GF-D8 (cell line): ENCODE data around the gene ATXN7L1.
A peak's percentile ranks its signal among the peaks of the same experiment; 100 is the strongest.

ENCODE experiments used
- DNase-seq: peaks from one replicate; lab custom pipeline; 2025; lab: John Stamatoyannopoulos, UW

The ATXN7L1 gene

DNA sequence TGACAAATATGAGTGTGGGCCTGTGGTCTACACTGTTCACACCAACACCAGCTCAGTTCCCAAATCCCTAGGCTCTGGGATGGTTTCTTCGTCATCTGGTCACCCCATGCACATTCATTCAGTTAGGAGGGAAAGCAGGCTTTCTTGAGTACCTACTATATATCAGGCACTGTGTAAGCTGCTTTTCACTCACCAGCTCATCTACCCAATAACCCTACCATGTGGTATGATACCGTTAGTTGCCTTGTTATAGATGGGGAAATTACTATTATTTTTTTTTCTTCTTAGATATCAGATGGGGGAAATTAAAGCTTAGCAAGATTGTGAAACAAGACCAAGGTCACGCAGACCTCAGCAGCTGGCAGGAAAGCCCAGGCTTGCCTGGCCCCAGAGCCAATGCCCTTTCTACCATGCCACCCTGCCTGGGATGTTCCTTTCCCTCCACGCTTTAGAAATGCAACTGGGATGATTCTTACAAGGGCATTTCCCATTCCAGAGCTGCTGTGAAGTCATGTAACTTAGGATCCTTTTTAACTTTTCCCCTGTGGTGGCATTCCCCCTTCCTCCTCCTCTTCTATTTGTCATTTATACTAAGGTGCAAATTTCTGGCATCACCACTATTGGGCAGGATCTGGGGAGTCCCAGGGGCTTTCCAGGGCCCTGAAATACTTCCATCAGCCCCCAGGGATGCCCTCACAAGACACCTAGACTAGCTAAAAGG is 202.0 kb downstream of the ATXN7L1 start:
- peak; percentile 18 for DNase-seq

DNA sequence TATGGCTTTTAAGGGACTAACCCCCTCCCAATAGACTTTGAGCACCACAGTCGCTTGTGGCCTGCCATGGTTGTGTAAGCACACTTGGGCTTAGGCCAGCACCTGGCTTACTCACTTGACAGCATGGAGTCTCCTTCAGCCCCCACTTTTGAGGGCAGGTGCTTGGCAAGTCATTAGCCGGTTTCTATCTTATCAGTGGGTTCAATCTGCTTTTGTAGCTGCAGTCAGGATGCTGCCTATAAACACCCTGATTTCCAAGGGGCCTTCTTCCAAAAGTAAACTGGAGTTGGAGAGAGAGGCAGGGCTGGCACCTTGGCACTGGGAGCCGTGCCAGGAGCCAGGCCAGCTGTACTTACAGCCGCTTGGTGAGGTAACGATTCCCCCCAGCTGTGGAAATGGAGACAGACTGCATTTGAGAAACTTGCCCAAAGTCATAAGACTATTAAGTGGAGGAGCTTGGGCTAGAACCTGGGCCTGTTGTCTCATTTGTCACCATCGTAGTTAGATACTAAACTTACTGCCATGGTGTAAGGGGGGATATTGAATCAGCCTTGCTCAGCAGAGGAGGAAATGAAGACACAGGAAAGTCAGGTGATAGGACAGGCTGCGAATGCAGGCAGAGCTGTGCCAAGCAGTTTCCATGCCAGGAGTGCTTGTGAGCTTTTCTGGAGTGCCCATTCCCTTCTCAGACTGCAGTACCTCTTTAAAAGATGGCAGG is 202.9 kb downstream of the ATXN7L1 start:
- peak; percentile 70 for DNase-seq

DNA sequence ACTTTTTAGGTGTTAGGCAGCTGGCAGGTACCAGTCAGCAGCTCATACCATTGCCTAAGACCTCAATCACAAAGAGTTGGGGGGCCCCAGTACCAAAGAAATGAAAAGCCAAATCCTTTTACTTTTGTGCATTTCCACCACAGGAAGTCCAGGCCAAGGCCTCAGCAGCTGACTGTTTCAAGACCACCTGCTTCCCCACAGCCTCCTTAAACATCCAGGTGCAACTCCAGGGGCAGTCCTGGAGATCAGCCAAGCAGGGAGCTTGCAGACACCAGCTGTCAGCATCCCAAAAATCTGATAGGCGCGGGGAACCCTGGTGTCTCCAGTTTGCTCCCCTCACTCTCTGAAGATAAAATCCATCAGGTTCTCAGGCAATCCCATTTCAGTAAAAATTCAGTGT is 203.6 kb downstream of the ATXN7L1 start:
- DNase-seq, result no peak

DNA sequence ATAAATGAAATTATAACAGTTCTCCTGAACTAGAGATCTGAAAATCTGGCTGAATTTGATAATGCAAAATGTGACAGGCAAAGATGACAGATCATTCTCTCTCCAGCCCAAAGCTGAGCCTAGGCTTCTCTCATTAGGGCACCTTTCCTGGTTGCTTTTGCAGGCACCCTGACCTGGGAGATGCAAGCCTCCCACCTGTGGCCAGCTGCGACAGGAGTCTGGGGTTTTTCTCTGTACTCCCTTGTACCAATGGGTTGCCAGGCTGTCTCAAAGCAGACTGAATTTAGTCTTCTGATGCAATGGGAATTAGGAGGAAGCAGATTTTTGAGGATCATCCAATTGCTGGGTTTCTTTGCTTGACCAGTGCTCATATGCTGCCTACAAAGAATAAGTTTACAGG is 210.1 kb downstream of the ATXN7L1 start:
- DNase-seq, result no peak

DNA sequence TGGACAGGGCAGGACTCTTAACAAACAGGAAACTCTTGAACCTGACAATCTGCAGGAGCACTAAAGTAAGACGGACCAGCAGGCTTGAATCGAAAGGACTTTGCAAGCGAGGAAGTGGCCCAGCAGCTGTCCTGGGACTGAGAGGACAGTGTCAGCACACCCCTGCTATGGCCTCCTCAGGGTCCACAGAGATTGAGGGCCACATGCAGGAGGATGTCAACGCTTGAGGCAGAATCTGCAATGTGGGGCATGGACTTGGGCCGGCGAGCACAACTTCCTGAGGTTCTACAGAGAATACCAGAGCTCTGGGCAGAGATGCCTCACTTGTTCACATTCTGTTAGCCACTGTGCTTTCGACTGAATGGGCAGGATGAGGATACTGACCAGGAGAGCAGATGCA is 210.7 kb downstream of the ATXN7L1 start:
- no peak for DNase-seq

DNA sequence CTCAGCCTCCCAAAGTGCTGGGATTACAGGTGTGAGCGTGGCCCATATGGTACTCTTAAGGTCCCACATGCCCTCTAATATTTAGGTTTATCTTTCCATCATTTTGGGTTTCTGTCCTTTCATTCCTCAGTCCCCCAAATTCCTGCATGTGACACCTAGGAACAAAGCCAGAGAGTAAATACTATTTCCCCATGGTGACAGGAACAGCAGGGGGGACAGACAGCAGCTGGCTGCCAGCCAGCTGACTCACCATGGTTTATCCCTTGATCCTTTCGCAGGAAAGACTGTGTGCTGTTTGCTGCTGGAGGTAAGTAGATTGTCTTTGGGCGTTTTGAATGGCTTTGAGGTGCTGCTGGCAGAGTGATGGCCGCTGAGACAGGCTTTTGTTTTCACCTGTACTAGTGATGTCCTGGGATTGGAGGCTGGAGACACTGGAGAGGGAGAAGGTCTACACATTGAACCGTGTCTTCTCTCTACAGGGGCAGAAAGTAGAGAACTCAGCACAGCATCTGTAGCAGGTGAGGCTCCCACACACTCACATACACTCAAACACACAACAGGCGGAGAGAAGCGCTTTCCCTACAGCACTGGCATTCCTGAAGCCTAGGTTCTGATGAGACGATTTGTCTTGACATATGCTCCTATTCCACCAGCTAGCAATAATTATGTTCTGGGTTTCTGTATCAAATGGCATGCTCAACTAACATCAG is 211.4 kb downstream of the ATXN7L1 start:
- no peak for DNase-seq

DNA sequence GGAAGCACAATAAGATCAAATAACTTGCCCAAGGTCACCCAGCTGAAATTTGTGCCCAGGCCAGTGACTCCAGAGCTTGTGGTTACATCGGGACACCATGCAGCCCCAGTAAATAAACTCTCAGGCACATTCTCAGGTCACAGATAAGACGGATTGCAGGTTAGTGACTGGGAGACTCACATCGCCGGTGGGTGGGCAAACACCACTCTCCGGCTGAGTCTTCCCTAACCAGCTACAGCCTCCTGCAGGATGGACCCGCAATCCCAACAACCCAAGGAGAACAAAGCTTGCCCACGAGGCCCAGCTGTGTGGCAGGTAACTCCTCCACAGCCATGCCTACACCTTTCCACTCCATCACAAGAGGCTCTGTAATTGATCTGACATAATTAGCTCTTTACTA is 213.4 kb downstream of the ATXN7L1 start:
- no peak for DNase-seq

DNA sequence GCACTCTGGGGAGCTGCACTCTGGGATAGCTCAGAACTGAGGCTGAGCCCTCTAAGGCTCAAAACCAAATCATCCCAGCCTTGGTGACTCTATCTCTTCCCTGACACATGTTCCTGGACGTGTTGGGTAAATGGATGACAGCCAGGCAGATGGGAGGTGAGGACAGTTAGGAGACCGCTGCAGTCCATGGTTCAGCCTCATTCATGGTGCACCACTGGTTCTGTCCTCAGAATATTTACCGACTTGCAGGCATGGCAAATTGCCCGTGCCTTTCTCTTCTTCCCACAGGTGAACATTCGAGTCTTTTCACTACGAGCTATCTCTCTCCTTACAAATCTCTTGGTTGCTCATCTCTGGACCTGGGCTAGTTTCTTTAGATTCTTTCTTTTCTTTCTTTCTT is 214.8 kb downstream of the ATXN7L1 start:
- DNase-seq, result no peak

DNA sequence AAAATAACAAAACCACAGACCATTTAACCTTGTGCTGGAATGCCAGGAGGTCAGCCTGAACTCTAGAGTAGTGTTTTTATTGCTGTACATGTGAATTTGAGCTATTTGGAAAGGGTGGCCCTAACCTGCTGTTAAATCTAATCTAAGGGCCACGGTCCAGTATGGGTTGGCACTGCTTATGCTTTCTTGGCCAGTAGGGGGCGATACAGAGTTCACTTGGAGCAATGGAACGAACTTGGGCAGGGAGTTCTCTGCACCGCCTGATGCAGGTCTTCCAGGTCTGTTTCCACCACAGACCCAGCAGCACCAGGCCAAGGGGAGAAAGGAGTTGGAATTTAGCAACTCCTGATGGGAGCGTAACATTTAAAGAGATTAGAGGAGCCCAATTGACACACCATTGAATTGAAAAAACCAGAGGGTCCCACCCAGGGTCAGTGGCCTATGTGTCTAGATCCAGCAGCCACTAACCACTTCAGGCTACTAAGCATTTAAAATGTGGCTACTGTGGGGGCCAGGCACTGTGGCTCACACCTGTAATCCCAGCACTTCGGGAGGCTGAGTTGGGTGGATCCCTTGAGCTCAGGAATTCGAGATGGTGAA is 219.4 kb downstream of the ATXN7L1 start:
- DNase-seq, result no peak

DNA sequence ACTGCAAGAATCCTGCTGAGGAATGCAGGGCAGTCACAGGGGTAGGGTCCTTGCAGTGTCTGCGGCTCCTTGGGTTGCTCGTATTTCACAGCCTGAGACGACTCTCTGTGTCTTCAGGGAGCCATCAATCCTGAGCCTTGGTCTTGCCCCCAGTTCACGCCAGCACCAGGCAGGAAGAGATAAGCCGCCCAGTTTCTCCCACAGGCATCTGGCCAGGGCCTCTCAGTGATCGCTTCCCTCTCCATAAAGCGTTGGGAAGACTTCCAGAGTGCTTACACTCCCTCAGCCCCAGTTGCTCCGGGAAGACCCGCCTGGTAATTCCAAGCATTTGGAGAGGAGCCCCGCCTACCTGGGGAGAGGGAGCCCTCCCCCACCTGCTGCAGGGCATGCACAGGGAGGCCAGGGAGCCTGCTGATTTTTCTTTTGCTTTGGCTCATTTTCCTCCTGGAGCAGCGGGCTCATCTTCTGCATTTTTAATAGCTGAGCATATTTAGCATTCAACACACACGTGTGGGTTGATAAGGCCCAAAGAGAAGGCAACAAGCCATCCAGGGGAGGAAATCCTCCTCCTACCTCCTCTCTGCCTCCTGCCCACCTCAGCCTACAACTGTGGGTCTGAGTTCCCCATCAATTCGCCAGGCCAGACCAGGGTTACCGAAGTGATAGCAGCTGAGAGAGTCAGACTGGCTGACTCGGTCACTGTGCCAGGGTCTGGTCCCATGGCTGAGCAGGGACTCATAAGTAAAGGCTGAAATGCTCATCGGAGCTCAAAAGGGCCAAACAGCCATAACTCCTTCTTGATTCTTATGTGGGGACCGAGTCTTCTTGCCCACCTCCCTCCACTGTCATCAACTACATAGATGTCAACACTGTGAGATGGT is 220.7 kb downstream of the ATXN7L1 start:
- no peak for DNase-seq

DNA sequence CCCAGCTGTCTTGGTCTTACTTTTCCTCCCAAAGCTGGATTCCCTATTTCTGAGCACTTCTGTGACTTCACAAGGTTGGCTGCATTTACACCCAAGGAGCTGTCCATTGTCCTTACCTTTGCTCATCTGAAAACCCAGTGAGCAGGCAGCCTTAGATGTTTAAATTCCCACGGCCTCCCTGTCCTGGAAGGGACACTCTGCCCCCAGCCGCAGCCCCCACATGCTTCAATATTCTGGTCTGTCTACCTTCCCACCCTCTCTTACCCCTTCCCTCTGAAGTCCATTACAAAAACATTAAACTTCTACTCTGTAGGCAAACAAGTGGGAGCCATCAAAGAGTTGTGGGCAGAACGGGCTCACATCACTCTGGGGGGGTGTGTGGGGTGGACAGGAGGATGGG is 221.3 kb downstream of the ATXN7L1 start:
- DNase-seq, result no peak

DNA sequence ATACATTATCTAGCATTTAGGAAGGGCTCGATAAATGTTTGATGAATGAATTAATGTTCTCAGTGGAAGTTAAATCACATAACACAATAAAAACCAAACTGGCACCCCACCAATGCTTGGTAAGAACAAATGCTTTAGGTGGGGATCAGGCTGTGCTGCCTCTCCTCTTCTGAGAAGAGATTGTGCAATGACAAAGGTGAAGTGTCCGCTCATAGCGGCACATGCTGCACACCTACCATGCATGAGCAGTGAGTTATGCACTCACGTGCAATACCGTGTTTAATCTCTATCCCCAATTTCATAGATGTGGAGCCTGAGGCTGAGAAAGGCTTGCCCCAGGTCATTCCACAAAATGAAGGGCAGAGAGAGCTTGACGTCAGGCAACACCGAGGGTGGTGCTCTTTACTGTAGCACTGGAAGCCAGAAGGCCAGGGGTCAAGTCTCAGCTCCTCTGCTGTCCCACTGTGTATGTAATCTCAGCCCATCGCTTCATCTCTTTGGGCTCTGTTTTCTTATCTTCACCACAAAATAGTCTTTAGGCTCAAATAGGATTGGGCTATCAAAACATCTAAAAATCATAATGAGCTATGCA is 222.2 kb downstream of the ATXN7L1 start:
- no peak for DNase-seq

DNA sequence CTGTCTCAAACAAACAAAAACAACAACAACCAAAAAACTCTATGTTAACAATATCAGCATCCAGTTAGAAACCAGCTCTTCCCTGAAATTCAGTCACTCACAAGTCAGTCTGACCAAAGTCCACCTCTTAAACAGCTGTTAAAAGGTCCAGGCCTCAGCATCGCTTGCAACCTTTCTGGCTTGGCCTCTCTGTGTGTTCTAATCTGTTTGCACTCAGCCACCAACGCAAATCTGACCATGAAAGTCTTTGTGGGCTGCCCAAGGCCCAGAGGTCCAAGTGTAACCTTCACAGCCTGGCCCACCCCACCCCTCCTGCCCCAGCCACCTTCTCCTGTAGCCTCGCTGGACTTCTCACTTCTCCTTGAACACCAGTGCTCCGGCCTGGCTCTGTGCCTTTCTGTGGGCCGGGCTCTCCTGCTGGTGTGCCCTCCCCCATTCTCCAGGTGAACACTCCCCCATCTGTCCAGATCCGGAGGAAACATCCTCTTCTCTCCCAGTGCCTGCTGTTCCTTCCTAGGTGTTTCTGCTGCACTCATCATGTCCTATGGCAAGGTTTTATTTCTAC is 222.9 kb downstream of the ATXN7L1 start:
- no peak for DNase-seq

DNA sequence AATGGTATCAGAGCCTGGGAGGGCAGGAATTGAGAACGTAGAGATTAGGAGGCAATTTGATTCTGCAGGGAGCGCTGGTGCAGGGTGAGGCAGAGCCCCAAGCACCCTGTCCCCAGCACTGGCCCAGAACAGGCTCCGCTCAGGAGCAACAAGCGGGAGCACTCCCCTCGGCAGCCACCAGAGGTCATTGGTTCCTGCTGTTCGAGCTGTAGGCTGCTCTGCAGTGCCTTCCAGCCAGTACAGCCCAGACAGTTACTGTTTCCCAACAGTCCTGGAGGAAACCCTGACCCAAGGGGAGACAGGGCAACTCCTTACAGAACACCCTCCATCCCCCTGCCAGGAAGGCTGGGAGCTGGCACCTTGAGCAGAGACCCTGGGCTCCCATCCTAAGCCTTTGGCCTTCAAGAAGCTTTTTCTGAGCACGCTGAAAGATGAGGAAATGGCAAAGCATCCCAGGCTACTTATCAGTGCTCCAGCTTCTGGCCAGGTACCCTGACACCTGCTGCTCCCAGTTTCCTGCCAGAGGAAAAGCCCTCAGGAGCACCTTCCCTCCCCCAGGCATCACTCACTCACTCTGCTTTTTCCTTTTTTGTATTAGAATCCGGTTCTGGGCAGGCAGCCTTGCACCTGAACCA is 223.9 kb downstream of the ATXN7L1 start:
- DNase-seq, result no peak

DNA sequence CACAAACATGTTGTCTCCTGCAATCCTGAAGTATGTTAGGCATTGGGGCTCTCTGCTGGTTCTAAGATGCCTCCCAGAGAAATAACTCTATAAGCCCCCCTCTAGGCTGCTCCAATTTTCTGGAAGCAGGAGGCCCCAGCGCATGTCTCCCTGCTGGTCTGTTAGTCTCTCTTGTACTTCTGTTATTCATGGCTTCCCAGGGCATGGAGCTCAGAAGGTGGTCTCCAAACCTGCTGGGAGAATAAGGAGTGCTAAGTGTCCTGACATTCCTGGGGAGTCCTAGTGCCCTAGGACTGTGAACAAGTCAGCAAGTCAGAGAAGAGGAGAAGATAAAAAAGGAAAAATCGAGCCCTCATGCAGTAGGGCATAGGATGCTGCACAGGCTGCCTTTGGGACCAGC is 224.6 kb downstream of the ATXN7L1 start:
- no peak for DNase-seq

DNA sequence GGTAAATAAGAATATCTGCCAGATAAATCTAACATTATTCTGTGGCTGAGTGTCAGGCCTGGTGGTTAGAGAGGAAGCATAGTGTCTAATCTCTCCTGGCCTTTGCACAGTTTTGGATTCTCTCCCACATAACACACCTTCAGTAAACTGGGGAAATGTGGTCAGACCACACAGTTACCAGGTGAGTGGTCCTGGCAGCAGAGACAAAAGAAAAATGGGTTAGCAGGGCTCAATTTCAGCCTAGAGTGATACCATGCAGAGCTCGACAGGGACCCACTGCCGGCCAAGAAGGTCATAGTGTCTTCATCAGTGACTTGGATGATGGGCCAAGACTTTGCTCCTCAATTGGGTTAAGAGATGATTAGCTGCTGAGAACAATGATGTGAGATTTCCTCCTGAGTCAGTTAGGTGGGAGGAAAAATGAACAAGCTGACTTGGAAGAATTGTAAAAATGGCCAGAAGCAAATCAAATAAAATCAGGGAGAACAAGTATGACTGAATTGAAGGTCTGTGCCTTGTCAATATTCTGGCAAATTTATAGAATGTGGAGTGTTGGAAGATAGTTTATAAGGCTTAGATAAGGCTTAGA is 225.9 kb downstream of the ATXN7L1 start:
- DNase-seq, result no peak

DNA sequence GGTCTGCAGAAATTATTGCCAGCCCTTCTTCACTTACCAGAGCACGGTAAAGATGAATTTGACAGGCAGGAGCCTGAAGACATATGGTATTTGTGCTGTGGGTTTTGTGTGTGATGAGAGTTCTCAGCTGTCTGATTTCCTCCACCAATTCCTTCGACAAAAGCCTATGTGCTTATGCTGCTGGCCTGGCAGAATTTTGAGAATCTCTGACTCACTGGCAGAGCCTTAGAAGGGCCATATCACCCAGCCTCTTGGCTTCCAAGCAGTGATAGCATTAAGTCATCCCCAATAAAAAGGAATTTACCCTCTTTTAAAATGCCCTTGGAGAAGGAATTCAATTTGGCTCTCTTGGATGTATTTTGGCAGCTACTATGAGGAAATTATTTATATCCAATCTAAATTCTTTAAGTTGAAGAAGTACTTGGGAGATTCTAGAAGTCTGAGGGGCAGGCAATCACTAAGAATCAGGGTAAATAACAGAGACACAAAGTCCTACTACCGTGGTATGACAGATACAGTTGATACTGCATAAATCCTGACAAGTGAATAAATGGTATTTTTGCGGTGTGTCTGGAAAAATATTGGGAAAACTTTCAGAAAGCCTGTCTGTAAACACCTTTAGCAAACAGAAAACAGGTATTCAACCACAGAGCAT is 226.5 kb downstream of the ATXN7L1 start:
- no peak for DNase-seq

DNA sequence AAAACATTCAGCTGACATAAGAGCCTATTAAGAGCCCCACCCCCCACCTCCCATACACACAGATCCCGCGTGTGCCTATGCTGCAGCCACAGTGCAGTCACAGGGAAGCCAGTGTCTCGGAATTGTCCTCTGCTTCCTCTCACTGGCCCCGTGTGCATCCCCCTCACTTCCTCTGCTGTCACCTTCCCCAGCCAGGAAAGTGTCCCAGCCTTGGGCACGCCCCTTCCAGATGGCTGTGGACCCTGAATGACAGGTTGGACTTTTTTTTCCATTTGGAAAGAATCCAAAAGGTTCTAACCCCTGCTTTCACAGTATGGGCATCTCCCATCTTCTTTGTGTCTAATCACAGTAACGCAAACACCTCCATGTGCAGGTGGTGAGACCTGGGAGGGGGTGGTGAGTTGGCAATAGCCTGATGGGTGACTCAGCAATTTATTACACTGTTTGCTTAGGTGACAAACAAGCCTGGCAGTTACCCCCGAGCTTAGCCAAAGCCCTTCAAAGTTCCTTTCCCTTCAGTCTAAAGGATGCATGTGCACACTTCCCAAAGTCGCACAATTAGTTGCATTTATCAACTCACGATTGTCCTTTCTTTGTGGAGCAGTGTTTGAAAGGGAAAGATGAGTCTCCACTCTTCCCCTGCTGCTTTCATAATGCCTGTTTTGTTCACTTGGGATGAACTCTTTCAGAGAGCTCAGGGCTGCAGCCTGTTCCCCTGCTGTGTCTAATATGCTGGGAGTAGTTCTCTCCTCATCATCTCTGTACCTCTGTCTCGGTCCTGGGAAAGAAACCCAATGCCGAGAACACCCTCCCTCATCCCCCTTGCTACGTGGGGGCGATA is 227.6 kb downstream of the ATXN7L1 start:
- DNase-seq, result no peak

DNA sequence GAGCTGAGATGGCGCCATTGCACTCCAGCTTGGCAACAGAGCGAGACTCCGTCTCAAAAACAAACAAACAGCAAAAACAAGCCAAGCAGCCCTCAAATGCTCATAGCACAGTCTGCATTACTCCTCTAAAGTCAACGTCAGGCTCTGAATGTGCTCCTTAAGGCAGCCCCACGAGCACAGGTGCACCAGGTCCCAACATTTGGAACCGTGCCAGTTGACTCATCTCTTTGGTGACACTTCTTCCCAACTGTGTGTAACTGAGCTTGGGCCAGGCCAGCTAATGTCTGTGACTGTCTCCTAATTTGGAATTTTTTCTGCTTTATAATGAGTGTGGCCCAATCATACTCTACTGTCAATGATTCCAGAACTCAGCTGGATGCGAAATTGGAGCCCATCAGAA is 228.8 kb downstream of the ATXN7L1 start:
- DNase-seq, result no peak
